AG09319 (cell line): ENCODE measurements around the gene ABRACL.
"Not testable (repeated sequence)": the region's sequence is repeated elsewhere in the genome, so short reads cannot be mapped to it uniquely, and the experiment has no call there.

ENCODE experiments used
- DNase-seq: peaks from one replicate; pipeline ENCODE4 v3.0.0-alpha.2; 2010; ENCODE audit warnings: low read depth; ENCODE audit errors: extremely low read depth
- TF ChIP-seq, protein P1 (sequence below): IDR thresholded peaks from 2 replicates; pipeline ENCODE4 v1.5.1; 2011; ENCODE audit warnings: low read depth, mild to moderate bottlenecking, inconsistent platforms, low read length, moderate library complexity

The ABRACL gene

GRCh38 chr6:139013185-139013800 is 15.3 kb upstream of the ABRACL start:
- DNase-seq = no peak
- TF ChIP-seq, protein P1, sequence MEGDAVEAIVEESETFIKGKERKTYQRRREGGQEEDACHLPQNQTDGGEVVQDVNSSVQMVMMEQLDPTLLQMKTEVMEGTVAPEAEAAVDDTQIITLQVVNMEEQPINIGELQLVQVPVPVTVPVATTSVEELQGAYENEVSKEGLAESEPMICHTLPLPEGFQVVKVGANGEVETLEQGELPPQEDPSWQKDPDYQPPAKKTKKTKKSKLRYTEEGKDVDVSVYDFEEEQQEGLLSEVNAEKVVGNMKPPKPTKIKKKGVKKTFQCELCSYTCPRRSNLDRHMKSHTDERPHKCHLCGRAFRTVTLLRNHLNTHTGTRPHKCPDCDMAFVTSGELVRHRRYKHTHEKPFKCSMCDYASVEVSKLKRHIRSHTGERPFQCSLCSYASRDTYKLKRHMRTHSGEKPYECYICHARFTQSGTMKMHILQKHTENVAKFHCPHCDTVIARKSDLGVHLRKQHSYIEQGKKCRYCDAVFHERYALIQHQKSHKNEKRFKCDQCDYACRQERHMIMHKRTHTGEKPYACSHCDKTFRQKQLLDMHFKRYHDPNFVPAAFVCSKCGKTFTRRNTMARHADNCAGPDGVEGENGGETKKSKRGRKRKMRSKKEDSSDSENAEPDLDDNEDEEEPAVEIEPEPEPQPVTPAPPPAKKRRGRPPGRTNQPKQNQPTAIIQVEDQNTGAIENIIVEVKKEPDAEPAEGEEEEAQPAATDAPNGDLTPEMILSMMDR = no peak

GRCh38 chr6:139014945-139015344 is 13.6 kb upstream of the ABRACL start:
- TF ChIP-seq, protein P1 = no peak
- DNase-seq = no peak

- TF ChIP-seq, protein P1 = no peak
- no peak for DNase-seq
These were observed 12.0 kb upstream of the ABRACL start for GRCh38 chr6:139016337-139017213.

DNA sequence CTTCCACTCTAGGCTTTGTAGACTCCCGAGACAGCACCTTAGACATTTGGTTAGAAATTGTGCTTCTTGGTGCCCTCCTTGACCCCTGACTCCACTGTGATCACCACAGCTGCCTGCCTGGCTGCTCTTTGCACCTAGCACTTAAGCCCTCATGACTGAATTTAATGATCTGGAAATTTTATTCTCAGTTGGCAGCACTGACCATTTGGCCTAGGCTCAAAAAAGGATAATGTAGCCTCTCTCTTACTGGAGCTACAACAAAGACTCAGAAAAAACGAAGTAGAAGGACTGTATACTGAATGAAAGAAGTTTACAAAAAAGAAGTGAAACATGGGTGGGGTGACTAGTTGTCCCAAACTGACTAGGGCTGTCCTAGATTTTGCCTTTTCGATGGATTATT is 11.3 kb upstream of the ABRACL start:
- TF ChIP-seq, protein P1 = no peak
- no peak for DNase-seq

GRCh38 chr6:139019722-139020121 is 8.8 kb upstream of the ABRACL start:
- DNase-seq = no peak
- TF ChIP-seq, protein P1 = no peak

- DNase-seq = no peak
- TF ChIP-seq, protein P1 = no peak
These were observed 7.9 kb upstream of the ABRACL start for GRCh38 chr6:139020689-139021088.

GRCh38 chr6:139025416-139025815 is 3.1 kb upstream of the ABRACL start:
- DNase-seq = not testable (repeated sequence)
